NCI-H2107 (cell line): ENCODE results near the gene RPS23.
"Not testable (repeated sequence)": the region's sequence is repeated elsewhere in the genome, so short reads cannot be mapped to it uniquely, and the experiment has no call there.

Experiments used
- DNase-seq: peaks from one replicate; lab custom pipeline; 2025; lab: John Stamatoyannopoulos, UW

The RPS23 gene

DNA sequence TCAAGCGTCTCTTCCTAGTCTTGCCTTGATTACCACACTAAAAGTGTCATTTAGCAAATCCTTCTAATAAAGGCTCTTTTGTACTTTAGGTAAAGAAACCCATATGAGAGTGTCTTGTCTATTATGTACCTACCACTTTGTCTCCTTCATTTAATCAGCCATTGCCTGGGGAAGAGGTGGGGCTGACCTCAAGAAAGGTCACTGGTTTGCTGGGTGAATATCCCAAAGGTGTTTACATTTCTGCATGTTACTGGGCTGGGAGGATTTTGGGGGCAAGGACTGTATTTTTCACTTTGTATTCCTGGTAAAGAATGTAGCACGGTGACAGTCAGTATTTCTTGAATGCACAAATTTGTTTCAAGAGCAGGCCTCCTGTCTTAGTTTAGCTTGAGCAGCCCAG is 11.9 kb upstream of the RPS23 start:
- no peak for DNase-seq

DNA sequence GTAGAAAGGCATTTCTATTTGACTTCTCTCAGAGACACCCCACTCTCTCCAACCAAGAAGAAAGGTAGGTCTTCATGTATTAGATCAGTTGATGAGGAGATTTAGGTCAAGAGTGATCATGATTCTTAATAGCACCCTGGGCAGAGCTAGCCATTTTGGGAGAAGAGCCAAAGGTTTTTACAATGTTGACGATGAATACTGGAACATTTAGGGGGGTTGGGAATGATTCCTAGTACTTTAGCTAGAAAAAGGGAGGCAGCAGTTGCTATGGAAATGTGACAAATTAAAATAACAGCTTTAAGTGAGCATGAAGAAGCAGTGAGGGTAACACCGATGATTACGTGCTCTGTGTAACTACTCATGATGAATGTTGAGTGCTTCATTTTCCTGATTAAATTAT is 9.5 kb upstream of the RPS23 start:
- no peak for DNase-seq

DNA sequence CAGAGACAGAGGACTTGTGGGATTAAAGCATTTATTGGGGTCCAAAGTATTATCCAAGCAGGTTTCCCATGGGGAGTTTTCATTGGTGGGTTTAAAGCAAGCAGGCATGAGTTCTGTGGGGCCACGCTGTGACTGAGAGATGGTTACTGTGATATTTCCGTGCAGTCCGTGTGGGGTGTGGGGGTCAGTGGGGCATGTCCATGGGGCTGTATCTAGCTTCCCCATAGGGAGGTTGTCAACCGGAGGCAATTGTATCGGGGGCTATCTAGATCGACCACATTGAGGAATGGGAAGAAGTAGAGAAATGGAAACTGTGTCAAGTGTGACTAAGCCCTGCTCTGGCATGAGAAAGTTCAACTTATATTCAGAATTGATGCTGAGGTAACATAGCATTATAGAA is 7.1 kb upstream of the RPS23 start:
- no peak for DNase-seq

DNA sequence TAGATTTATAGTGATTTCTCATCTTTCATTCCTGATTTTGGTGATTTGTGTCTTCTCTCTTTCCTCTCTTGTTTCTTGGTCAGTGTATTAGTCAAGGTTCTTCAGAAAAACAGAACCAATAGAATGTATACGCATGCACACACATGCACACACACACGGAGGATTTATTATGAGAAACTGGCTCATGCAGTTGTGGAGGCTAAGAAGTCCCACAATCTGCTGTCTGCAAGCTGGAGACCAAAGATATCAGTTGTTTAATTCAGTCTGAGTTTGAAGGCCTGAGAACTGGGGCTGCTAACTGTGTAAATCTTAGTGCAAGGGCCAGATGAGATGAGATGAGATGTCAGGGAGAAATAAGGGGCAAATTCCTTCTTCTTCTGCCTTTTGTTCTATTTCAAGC is 5.7 kb upstream of the RPS23 start:
- DNase-seq, result no peak

DNA sequence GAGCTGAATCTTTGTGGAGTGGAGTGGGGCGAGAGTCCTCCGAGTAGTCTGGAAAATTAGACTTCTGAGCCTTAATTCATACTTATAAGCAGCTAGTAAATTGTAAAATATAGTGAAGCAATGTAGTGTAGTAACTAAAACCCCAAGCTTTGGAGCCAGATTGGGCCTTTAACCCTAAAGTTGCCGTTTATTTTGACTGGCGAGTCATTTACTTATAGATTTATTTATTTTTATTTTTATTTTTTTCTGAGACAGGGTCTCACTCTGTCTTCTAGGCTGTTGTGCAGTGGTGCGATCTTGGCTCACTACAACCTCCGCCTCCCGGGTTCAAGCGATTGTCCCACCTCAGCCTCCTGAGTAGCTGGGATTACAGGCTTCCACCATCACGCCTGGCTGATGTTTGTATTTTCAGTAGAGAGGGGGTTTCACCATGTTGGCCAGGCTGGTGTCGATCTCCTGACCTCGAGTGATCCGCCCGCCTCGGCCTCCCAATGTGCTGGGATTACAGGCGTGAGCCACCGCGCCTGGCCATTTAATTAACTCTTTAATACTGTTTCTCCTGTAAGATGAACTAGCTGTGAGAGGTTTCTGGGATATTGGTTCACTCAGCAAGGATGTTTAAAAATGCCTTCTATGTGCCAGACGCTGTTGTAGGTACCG is 687 bp upstream of the RPS23 start:
- DNase-seq, result no peak

DNA sequence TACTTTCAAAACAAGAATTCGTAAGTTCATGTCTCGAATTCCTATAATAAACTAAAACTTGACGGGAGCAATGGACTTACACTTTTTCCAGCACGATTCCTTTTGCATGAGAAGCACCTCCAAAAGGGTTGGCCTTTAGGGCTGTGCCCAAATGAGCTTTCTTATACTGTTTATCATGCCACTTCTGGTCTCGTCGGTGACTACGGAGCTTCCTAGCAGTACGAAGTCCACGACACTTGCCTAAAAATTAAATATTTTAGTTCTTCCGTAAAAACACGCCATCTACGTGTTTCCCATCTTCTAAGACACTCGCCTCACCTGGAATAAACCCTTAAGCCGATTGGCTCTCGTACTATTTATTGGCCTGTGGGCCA is 554 bp downstream of the RPS23 start:
- DNase-seq, result no peak

DNA sequence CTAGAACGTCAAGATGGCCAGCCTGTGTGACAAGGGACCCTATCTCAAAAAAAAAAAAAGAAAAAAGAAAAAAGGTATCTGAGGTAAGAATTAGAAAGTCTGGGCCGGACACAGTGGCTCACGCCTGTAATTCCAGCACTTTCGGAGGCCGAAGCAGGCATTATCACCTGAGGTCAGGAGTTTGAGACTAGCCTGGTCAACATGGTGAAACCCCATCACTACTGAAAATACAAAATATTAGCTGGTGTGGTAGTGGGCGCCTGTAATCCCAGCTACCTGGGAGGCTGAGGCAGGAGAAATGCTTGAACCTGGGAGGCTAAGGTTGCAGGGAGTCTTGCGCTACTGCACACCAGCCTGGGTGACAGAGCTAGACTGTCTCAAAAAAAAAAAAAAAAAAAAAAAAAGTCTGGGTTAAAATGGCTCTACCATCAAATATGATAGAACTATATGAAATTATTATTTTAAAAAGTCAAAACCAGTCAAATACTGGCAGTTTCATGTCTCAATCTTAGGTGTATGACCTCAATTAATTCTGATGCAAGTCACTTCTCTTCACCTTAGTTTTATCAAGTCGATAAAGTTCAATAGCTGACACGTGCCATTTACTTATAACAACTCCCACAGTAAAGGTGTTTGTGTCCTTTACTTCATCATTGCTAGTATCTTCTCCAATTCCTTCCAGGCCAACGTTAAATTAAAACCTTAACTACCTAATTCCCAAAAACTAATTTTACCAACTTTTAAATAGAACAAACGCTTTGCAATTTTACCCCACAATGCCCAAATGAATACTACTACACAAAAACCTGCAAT is 1.1 kb downstream of the RPS23 start:
- DNase-seq, result no peak

DNA sequence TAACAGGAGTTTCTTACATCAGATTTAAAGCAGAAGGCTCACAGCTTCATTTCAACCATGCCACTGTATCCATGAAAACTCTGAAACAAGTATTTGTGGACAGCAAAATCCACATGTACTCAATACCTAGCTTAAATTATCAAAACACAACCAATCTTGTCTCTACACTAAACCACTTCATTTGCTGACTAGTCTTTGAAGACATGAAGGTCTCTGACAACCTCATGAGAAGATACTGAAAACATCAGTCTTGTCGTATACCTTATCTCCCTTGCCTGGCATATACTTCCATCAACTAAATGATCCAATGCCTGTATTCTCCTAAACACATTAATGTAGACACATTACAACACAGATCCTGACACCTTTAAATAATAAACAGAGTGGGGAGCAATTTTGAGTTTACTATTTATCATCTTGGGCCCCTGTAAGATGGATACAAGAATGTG is 2.9 kb downstream of the RPS23 start:
- DNase-seq, result no peak

DNA sequence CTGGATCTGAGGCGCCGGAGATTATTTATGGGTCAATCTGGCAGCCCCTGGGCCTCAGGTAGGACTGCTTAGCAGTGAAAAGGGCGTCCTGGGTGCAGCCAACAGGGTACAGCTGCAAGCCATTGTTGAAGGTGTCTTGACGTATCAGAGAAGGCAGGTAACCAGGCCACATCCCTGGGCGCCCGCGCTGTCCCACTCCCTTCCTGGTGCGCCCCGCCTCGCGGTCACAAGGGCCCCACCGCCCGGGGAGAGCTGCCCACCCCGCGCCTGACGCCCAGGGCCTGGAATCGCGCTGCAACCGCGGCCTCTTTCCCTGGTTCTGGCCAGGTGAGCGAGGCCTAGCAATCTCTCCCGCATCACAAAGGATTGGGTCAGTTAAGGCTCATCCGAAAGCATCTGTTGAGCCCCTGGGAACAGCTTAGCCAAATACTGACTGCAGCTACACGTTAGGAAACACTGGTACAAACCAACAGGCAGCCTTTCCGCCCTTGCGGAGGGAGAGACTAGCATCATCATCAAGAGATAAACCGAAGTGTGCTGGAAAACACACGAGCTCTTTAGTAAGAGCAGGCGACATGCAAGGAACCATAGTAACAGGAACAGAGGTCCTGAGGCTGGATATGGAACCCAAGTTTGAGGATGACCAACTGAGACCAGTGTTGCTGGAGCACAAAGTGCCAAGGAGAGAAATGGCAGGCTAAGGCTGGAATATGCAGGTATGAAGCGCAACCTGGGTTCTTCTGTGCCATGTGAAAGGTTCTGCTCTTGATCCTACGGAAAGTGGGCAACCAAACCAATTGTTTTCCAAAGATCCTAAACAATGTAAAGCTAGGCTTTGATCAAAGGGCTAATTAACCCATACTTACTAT is 3.6 kb downstream of the RPS23 start:
- DNase-seq, result no peak

DNA sequence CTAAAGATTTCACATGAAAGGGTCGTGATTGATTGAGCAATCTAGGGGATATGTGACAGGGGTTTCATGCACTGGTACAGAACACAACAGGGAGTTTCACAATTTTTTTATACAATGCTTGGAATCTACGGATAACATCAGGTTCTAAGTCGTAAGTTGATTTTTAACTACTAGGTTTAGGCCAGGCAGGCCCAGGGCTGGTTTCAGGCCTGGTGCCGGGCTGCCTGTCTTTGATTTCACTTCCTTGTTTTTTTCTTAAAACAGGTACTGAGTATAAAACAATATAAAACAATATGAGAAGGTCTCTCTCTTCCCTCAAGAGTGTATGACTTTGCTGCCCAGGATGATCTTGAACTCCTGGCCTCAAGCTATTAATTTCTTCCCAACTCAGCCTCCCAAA is 4.7 kb downstream of the RPS23 start:
- not testable (repeated sequence) for DNase-seq

DNA sequence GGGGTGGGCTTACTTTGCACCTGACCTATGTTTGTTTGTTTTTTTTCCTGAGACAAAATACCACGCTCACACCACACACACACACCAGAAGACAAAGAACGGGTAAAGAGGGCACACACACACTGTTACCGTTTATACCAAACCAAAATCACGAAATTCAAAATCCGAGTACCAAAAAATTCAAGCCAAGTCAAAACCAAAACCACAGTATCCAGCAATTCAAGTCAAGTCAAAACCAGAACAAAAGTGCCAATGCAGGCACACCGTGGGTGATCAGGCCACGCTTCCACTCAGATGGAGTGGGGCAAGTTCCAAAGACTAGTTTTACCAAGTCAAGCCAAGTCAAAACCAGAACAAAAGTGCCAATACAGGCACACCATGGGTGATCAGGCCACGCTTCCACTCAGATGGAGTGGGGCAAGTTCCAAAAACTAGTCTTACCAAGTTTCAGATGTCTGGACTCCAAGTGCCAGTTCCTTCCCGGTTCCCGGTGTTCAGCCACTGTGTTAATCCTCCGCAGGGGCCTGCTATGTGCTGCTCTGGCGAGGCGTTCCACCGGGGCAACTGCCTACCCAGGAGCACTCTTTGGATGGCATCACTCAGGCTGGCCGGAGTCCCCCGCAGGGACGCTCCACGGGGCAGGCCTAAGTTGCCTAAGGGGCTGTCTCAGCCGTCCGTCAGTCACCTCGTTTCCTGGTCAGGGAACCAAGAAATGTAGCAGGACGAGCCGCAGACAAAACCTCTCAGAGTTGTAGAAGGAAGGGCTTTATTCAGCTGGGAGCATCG is 5.4 kb downstream of the RPS23 start:
- not testable (repeated sequence) for DNase-seq

DNA sequence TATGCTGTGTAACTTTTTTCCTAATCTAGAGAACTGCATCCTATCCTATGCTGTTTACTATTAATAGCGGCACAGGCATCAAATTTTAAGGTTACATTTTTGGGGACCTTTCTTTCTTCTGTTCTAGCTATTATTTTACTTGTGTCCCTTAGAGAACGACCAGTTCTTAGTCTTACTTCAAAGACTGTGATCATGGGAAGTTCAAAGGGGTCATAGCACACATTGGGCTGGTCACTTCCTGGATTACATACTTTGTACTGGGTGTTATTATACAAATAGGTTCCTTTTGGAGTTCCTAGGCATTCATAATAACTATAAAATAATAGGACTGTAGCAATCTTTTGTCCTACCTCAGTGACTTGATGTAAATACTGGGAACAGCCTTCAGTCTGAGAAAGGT is 8.8 kb downstream of the RPS23 start:
- DNase-seq, result not testable (repeated sequence)

DNA sequence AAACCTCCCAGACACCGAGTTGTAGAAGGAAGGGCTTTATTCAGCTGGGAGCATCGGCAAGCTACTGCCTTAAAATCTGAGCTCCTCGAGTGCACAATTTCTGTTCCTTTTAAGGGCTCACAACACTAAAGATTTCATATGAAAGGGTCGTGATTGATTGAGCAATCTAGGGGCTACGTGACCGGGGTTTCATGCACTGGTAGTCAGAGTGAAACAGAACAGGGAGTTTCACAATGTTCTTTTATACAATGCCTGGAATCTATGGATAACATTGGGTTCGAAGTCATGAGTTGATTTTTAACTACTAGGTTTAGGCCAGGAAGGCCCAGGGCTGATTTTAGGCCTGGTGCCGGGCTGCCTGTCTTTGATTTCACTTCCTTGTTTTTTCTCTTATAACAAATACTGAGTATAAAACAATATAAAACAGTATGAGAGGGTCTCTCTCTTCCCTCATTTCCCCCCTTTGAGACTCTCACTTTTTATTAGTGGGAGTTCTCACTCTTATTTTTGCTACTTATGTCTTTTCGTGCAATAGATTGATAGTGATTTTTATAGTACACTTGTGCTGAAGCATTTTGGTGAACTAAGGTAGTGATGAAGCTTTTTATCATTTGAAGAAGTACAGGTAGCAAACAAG is 10.7 kb downstream of the RPS23 start:
- not testable (repeated sequence) for DNase-seq

DNA sequence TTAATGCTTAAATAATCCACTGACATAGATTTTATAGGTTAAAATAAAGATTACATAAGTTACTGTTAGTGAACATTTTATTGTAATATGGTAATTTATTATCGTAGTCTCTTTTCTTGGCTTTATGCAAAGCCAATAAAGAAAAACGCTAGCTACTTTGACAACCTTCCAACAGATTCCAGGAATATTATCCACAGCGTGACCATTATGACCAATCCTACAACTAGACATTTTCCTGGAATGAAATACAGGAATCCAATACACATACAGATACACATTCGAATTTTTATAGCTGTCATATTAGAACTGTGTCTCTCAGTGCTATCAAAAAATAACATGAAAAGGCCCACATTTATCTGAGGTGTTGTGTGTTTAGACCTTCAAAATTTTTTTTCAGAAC is 13.1 kb downstream of the RPS23 start:
- no peak for DNase-seq

DNA sequence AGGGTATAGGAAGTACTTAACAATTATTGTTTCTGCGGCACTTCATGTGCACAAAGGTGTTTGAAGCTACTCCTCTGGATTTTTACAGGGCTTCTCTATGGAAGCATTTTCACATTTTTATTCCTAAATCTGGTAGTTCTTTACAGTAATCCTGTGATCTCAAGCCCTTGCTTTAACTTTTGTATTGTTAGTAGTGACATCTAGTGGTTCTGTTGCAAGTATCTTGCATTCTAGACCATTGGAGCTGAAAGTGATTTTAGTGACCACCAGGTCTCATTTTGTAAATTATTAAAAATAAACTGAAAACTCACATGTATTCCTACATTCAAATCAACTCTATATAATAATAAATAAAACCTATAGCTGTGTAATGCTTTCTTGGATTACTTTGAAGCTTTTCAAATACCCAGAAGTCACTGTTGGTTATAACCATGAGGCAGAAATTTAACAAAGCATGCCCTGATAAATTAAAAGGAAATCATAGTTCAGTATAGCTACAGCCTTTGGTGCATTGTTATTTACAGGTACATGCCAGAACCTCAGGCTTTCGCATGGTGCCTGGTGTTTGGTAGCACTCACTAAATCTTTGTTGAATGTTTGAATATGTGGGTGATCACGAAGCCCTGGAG is 18.9 kb downstream of the RPS23 start:
- no peak for DNase-seq

DNA sequence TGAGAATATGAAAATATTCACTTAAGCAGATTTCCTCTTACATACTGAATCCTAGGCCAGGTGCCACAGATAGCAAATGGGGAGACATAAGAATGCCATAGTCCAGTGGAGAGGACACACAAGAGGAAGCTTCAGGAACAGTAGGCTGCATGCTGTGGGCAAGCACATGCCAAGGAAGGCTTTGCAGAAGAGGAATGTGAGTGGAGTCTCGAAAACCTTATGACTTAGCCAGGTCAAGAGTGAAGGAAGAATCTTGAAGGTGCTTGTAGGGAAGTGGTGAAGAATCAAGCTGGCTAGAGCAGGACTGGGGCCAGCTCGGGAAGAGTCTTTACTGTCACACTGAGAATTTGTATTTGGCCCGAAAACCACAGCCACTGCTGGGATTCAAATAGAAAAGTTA is 20.4 kb downstream of the RPS23 start:
- DNase-seq, result no peak

DNA sequence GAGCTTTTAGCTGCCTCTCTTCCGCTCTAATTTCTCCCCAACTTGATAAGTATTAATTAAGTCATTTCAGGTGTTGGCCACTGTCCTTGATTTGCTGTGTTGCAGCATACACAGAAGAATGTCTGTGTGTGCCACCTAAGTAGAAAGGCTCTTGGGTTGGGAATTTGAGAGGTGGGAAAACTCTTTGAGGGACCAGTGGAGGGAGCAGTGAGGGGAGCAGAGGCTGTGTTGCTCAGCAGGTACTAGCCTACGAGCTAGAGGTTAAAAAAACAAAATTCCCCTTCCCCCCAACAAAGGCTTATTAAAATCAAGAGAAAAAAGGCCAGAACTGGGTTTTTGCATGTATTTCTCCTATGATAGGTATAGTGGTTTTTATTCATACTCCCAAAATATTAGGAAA is 20.9 kb downstream of the RPS23 start:
- no peak for DNase-seq

DNA sequence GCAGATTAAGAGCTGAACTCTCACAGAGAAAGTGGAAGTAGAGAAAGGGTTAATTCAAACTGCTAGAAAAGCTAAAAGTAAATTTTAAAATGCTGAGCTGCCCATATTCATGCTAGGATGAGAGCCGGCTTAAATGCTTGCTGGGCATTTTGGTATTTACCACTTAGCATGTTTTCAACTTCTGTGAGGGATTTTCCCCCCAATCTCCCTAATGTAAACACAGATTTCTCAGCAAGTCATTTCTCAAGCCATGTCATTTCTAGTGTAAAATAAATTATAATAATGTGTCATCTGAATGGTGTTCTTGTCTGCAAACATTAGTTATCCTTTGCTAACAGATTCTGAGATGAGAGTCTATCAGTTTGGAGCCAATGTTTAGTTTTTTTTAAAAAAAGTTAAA is 22.3 kb downstream of the RPS23 start:
- DNase-seq, result no peak

DNA sequence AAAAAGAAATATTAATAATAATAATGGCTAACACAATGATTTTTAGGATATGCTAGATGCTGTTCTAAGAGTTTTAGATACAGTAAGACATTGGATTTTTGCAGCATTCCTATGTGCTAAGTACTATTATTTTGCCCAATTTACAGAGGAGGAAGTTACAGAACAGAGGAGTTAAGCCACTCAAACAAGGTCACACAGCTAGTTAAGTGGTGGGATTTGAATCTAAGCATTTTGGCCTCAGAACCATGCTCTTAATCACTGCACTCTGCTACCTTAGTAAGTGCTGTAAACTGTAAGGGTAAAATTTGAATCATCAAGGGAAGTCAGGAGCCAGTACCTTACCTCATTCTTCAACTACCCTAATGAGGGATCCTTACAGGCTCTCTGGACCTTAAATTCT is 25.4 kb downstream of the RPS23 start:
- no peak for DNase-seq

DNA sequence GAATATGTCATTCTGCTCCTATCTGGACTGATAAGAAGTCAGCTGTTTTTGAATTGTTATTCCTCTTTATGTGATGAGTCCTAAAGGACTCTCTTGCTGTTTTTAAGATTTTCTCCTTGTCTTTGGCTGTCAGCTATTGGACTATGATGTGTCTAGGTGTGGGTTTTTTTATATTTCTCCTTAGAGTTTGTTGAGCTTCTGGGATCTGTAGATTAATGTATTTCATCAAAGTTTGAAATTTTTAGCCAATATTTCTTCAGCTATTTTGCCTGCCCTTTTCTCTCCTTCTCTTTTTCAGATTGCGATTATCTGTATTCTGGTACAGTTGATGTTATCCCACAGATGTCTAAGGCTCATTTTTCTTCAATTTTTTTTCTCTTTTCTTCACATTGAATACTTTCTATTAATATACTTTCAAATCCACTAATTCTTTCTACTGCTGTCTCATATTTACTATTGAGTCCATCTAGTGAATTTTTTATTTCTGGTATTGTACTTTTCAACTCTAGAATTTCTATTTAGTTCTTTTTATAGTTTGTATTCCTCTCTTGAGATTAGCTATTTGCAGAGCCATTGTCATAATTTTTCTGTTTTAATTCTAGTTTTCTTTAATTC is 31.1 kb downstream of the RPS23 start:
- DNase-seq, result no peak
